DMS53 treated with DMSO at 0.1 percent for 48 hours (cell line): Measurements from ENCODE around the gene PLK5.
"Not testable (repeated sequence)": the region's sequence is repeated elsewhere in the genome, so short reads cannot be mapped to it uniquely, and the experiment has no call there.

Experiments used
- DNase-seq: peaks from one replicate; lab custom pipeline; 2025; ENCODE audit not compliant: unreplicated experiment; lab: John Stamatoyannopoulos, UW

The PLK5 gene

DNA sequence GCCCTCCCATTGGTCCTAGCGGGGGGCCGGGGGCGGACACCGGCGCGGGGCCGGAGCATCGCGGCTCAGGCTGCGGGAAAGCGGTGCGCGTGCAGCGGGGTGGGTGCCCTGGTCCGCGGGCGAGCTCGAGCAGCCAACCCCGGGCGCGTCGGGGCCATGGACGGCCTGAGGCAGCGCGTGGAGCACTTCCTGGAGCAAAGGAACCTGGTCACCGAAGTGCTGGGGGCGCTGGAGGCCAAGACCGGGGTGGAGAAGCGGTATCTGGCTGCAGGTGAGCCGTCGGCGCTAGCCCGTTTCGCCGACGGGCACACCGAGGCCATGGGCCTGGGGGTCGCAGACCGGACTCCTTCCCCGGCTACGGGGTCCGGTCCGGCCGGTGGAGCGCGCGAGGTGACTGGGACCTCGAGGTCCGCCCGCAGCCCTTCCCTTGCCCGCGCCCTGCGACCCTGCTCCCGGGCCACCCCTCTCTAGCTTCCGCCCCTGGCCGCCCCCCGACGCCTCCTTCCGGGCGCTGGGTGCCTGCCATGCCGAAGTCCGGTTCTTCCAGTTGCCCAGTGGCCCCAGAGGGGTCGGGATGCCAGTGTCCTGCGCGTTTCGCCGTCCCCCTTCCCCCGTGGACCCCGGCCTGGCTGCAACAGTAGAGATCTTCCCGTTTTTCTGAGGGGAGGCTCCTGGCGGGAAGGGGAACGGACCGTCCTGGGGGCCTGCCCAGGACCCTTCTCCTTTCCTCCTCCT, 32.6 kb upstream of the PLK5 start, which contains the start of gene REEP6:
REEP6 (plus strand) TSS at position 68 of the 735 bp plus-strand sequence; CDS start at position 157, 89 bp downstream.
- no peak for DNase-seq

DNA sequence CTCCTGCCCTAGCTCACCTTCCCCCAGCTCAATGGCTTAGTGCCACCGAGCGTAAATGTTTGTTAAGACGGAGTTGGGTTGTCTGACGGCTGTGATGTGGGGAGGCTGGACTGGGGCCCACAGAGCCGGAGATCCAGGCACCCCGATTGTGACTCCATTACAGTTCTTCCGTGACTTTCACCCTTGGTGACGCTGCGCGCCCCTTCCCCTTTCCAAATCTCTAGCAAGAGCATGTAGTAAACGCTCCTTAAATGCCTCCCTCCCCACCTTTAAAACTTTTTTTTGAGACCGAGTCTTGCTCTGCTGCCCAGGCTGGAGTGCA, 32.1 kb upstream of the PLK5 start:
- no peak for DNase-seq

DNA sequence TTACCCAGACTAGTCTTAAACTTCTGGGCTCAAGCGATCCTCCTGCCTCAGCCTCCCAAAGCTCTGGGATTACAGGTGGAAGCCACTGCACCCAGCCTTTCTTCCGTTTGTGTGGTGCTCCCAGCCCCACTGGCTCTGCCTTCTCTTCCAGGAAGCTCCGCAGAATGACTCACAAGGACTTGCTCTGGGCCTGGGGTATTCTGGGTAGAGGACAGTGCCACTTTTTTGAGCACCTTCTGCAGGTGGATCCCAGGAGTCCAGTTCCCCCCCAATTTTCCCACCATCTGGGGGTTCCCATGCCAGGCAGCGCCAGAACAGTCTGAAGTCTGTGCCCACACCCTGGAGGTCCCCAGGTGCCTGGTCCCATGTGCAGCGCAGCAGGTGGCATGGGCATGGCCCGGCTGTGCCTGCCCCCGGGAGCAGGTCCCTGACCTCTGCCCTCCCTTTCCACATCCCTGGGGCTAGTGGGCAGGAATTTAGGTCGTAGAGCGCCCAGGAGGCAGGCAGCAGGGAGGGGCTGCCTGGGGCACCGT, 31.3 kb upstream of the PLK5 start:
- DNase-seq = no peak

DNA sequence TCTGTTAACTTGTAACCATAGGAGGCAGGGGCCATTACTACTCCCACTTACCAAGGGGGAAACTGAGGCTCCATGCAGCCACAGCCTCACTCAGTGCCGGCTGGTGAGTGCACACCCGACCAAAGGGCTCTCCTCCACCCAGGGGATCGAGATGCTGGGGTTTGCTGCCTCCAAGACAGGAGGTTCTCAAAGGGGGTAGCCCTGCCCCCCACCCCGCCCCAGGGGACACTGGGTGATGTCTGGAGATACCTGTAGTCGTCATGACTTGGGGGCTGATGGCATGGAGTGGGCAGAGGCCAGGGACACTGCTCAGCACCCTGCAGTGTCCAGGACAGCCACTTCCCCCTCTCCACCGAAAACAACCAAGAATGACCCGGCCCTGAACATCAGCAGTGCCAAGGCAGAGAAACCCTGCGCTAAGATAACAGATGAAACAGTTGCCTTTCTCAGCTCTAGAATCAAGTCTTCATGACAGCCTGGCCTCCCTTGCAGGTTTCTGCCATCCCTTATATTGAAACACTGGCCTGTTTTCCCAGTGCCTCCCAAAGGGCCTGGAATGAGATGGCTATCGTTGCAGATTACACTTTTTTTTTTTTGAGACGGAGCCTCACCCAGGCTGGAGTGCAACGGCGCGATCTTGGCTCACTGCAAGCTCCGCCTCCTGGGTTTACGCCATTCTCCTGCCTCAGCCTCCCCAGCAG, 29.6 kb upstream of the PLK5 start:
- DNase-seq = no peak

DNA sequence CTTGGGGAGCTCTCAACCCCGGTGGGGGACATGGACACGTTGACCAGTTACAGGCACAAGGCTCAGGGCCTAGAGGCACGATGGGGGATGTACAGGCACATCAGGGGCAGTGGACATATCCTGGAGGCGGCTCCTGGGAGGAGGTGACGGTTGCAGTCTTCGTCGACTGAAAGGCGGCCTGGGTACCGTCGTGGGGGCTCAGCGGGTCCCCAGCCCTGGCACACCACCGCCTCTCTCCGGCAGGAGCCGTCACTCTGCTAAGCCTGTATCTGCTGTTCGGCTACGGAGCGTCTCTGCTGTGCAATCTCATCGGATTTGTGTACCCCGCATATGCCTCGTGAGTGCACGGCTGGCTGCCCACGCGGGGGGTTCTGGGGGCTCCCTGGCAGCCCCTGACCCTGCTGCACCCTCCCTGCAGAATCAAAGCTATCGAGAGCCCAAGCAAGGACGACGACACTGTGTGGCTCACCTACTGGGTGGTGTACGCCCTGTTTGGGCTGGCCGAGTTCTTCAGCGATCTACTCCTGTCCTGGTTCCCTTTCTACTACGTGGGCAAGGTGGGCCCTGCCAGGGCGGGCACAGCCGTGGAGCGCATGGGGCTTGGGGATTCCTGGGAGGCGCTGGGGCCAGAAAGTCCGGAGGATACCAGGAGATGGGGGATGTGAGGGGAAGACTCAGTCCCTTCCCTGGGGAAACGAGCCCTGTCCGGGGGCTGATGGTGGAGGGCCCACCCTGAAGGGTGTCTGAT, 28.7 kb upstream of the PLK5 start:
- DNase-seq = no peak

DNA sequence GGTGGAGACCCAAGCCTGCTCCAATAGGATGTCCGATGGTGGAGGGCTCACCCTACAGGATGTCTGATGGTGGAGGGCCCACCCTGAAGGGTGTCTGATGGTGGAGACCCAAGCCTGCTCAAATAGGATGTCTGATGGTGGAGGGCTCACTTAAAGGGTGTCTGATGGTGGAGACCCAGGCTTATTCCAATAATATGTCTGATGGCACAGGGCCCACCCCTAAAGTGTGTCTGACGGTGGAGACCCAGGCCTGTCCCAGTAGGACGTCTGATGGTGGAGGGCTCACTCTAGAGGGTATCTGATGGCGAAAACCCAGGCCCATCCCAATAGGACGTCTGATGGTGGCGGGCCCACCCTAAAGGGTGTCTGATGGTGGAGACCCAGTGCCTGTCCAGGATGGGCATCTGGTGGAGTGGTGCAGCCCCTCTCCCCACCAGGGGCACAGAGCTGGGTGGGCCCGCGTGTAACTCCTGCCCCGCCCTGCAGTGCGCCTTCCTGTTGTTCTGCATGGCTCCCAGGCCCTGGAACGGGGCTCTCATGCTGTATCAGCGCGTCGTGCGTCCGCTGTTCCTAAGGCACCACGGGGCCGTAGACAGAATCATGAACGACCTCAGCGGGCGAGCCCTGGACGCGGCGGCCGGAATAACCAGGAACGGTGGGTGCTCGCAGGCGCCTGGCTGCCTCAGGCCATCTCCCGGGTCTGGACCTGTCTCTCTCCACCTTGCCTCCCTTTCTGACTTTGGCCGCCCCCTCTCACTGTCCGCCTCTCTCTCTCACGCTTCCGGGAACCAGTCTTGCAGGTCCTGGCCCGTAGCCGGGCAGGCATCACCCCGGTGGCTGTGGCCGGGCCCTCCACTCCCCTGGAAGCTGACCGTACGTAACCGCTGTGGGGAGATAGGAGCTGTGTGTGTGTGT, 27.8 kb upstream of the PLK5 start:
- no peak for DNase-seq

DNA sequence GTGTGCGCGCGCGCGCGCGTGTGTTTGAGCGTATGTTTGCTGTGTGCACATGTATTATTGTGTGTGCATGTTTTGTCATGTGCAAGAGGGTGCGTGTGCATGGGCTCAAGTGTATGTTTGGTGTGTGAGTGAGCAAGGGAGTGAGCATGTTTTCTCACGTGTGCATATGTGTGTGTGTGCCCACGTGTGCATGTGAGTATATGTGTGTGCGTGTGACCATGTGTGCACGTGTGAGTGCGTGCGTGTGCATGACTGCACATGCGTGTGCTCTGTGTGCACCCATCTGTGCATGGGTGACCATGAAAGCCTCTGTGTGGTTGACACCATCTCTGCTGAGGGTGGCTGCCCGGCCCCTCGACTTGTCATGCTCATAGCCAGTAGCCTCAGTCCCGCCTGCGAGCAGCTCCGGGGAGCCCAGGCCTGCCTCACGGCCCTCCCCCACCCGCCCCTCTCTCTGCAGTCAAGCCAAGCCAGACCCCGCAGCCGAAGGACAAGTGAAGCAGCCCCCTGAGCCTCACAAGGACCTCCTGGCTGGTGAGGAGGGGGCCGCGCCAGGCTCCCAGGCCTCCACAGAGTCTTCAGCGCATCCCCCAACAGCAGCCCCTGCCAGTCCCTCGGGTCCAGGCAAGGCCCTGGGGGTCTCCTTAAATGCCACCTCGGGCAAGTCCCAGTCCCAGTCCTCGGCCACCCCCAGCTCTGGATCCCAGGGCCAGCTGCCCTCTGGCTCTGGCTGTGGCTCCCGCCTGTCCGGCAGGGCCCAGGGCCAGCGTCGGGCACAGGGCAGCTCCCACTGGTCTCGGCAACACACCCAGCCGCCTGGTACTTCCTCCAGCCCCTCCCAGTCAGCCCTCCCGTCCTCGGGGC, 26.9 kb upstream of the PLK5 start:
- no peak for DNase-seq

DNA sequence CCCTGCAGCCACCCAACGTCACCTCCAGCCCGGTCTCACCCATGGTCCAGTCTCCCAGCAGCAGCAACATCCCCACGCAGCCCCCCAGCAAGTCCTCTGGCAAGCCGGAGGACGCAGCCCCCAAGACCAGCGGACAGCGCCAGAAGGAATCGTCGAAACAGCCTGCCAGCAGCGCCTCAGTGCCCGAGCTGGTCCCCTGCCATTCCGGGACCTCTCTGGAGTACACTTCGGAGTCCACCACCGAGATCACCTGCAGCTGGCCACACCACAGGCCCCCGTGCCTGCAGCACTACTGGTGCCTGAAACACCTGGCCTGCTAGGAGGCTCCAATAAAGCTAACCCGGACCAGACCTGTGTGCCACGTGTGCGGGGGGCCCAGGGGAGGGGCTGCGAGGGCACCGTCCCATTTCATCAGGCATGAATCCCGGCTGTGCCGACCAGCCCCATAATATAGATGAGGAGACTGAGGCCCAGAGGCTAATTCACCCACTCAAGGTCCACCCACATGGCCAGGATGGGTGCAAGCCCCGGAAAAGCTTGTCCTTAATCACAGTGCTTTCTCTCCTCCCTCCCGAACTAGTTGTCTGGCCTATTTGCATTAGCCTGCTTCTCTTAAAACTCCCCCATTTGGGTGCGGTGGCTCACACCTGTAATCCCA, 26.2 kb upstream of the PLK5 start:
- DNase-seq = no peak

DNA sequence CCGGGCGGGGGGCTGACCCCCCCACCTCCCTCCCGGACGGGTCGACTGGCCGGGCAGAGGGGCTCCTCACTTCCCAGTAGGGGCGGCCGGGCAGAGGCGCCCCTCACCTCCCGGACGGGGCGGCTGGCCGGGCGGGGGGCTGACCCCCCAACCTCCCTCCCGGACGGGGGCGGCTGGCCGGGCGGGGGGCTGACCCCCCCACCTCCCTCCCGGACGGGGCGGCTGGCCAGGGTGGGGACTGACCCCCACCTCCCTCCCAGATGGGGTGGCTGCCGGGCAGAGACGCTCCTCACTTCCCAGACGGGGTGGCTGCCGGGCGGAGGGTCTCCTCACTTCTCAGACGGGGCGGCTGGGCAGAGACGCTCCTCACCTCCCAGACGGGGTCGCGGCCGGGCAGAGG, 24.6 kb upstream of the PLK5 start:
- not testable (repeated sequence) for DNase-seq

DNA sequence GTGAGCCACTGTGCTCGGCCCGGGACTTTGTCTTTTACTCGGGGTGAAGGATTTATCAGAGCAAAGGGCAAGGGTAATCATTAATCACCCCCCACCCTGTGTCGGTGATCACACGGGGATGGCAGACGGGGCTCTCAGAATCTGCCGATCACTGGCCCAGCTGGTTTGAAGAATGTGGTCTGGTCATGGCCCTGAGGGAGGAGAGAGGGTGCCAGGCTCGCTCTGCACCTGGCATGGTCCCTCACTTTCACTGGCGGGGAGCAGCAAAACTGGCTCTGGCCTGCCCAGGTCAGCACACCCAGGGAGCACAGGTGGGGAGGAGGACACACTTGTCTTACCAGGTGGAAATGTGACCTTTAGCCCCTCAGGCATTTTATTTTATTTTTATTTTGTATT, 22.7 kb upstream of the PLK5 start:
- no peak for DNase-seq

DNA sequence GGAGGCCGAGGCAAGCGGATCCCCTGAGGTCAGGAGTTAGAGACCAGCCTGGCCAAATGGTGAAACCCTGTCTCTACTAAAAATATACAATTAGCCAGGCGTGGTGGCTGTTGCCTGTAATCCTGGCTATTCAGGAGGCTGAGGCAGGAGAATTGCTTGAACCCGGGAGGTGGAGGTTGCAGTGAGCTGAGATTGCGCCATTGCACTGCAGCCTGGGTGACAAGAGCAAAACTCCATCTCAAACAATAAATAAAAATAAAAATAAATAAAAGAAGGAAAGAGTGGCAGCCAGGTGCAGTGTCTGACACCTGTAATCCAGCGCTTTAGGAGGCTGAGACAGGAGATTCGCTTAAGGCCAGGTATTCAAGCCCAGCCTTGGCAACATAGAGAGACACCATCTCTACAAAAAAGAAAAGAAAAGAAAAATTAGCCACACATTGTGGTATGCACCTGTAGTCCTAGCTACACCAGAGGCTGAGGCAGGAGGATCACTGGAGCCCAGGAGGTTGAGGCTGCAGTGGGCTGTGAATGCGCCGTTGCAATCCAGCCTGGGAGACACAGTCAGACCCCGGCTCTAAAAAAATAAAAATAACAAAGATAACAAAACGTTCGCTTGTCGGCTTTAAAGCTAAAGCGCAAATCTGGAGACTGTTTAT, 21.3 kb upstream of the PLK5 start:
- no peak for DNase-seq

DNA sequence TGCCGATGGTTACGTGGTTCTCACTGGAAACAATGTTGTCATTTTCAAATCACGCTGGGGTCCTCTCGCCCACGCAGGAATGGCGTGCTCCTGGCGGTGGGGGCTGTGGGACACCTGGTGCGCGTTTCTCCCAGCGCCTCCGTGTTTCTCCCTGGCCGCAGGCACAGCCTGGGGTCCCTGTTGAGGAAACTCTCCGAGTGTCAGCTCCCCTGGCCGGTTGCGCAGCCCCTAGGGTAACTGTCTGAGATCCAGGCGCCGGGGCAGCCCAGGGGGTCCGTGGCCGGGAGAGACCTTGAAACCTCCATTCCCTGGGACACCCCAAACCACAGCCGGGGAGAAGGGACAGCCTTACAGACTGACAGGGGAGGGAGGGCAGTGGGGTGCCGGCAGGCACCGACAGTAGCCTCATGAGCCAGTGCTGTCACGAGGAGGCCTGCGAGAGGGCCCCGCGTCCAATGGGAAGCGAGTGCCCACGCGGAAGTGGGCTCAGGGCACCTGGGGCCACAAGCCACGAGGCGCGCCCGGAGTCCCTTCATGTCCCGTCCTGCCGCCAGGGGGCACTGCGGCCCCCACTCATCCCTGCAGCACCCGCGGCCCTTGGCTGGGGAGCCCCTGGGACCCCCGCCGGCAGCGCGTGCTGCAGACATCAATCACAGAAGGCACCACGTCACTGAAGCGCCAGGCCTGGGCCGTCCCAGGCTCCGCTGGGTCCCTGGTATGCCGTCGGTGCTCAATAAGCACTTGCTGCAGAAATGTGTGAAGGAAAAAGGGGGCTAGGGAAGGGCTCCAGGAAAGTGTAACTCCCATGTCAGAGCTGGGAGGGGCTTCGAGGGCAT, 20.6 kb upstream of the PLK5 start:
- no peak for DNase-seq

DNA sequence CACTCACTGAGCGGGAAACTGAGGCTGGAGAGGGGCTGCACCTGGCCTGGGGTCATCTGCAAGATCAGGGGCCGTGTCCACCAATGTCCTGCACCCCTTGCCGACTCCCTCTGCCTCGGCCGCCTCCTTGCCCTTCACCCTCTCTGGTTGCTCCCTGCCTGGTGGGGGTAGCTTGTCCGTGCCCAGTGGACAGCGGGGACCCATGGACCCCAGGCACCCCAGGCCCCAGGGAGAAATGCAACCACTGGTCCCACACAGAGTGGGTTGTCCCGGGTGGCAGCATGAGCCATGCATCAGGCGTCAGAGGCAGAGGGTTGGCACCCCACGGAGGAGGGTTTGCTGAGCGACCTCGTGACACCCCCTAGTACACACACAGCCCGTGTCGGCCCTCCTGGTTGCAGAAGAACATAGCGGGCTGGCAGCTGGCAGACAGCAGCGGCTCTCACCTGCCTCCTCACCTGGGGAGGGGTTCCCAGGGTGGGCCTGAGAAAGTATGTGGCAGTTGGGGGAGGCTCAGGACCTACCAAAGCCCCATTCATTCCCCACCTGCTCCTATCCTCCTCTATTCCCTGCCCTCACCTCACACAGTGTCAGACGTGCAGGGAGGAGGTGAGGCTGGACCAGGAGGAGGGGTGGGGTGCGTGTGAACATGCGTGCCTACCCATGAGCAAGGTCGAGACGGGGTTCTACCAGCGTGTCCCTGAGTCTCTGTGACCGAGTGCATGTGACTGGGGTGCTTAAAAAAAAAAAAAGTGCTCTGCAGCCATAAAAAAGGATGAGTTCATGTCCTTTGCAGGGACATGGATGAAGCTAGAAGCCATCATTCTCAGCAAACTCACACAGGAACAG, 19.7 kb upstream of the PLK5 start:
- no peak for DNase-seq

DNA sequence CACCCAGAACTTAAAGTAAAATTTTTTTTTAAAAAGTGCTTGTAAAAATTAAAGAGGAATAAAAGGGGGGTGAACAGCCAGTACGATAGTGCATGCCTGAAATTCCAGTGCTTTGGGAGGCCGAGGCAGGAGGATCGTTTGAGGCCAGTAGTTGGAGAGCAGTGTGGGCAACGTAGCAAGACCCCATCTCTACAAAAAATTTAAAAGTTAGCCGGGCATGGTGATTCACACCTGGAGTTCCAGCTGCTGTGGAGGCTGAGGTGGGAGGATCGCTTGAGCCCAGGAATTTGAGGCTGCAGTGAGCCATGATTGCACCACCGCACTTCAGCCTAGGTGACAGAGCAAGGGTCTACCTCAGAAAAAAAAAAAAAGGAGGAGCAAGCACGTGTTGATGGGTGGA, 18.9 kb upstream of the PLK5 start:
- DNase-seq = no peak

DNA sequence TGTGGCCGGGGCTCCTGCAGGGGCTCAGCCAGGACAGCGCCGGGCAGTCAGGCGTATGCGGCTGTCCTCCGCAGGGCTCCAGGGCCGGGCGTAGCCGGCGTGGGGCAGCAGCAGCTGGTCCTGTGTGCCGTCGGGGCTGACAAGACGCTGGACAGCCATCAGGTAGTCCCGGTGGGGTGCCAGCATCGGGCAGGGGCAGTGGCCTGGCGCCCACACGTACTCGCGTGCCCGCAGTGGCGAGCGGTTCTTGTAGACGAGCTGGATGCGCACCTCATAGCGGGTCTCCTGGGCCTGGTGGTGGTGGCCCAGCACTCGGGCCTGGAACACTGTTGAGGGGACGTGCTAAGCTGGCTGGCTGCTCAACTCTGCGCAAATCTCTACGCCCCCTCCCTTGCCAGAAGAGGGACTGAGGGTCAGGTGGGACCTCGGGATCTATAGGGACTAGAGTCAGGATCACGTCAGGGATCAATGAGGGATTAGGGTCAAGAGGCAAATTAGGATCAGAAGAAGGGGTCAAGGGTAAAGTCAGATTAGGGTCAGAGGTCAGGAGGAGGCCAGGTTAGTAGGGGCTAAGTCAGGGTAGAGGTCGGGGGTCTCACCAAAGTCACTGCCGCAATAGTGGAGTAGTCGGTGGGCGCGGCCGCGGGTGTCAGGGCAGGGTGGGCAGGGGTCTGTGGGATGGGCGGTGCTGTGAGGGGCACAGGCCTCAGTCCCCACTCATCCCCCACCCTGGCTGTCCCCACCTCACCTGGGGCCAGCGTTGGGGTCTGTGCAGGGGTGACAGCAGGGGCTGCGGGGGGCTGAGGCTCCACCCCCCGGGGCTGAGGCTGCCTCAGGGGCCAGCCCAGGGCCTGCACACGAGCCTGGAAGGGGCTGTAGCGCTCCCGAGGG, 17.6 kb upstream of the PLK5 start:
- no peak for DNase-seq

DNA sequence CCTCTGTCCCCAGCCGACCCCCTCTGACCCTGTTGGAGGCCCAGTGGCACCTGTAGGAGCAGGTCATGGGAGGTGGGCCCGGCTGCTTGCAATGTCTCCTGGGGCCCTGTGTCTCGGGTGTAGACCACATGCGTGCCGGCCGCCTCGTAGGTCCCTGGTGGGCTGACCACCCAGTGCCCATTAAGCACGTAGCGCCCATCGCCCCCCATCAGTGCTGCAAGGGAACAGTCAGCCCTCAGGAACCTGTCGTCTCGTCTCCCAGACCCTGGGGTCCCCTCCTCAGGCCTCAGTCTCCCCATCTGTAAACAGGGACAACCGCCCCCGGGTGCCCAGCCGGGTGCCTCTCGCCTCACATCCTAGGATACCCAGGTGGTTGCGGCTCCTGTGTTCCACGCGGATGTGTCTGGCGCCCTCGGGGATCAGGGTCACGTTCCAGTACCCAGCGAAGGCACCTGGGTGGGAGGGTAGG, 16.7 kb upstream of the PLK5 start:
- DNase-seq = no peak
